IMR-90 (cell line): ENCODE results near the gene AKIRIN2. TPM values are rescaled to one million over a fixed set of nuclear protein-coding genes. Genes with fewer than 3 reads are reported as not detected.

Experiments
- ATAC-seq: fragments of 200-7000 bp; cut with Tn5 transposase; 2 replicates; pipeline ENCODE4 v1.9.1; 2020; ENCODE audit warnings: low read depth, mild to moderate bottlenecking, moderate library complexity
- BruUV-seq: library from RNA; stranded (reverse); fragments of 400-500 nt; replicated peaks from 2 replicates; lab custom pipeline; 2021; lab: Mats Ljungman, UMichigan
- CTCF ChIA-PET: fragments of 300-600 bp; formaldehyde crosslinking; extraction: SDS; loops from one replicate; lab custom pipeline; 2021; ENCODE audit warnings: antibody characterized with exemption; lab: Yijun Ruan, JAX
- POLR2A ChIA-PET: fragments of 300-600 bp; sonication (Branson Sonifier 250); formaldehyde crosslinking; loops from one replicate; lab custom pipeline; 2022; ENCODE audit warnings: antibody characterized with exemption; ENCODE audit not compliant: unreplicated experiment; lab: Charles Lee
- DNase-seq: peaks from one replicate; pipeline ENCODE4 v3.0.0; 2013
- H2AFZ ChIP-seq: replicated peaks from 2 replicates; pipeline ENCODE3; 2013; ENCODE audit warnings: low read length, mild to moderate bottlenecking; ENCODE audit not compliant: poor library complexity
- H2AK5ac ChIP-seq: 2 replicates; pipeline ENCODE4 v1.6.1; 2013; ENCODE audit warnings: low read depth, low read length, inconsistent platforms
- H2AK9ac ChIP-seq: replicated peaks from 2 replicates; pipeline ENCODE3; 2013; ENCODE audit warnings: mild to moderate bottlenecking, low read depth, low read length, moderate library complexity; ENCODE audit not compliant: poor library complexity
- H2BK120ac ChIP-seq: 2 replicates; pipeline ENCODE4 v1.6.1; 2013; ENCODE audit warnings: low read depth, low read length, inconsistent platforms
- H2BK15ac ChIP-seq: 3 replicates; pipeline ENCODE4 v1.6.1; 2013; ENCODE audit warnings: low read depth, low read length, inconsistent platforms
- H2BK20ac ChIP-seq: 2 replicates; pipeline ENCODE4 v1.6.1; 2013; ENCODE audit warnings: low read depth, mild to moderate bottlenecking, inconsistent platforms, low read length, moderate library complexity
- H2BK5ac ChIP-seq: 2 replicates; pipeline ENCODE4 v1.6.1; 2013; ENCODE audit warnings: mild to moderate bottlenecking, low read depth, low read length, inconsistent platforms; ENCODE audit not compliant: poor library complexity, severe bottlenecking
- H3K14ac ChIP-seq: replicated peaks from 2 replicates; pipeline ENCODE4 v1.6.1; 2013; ENCODE audit warnings: low read depth, low read length, inconsistent platforms
- H3K18ac ChIP-seq: 2 replicates; pipeline ENCODE4 v1.6.1; 2013; ENCODE audit warnings: low read depth, low read length, control low read depth
- H3K23ac ChIP-seq: 2 replicates; pipeline ENCODE4 v1.6.1; 2013; ENCODE audit warnings: low read depth, low read length, inconsistent platforms
- H3K27ac ChIP-seq: 2 replicates; pipeline ENCODE4 v1.5.1; 2013; ENCODE audit warnings: mild to moderate bottlenecking, control low read depth, low read length; ENCODE audit not compliant: insufficient read depth
- H3K27me3 ChIP-seq: 2 replicates; pipeline ENCODE4 v1.6.1; 2013; ENCODE audit warnings: low read length; ENCODE audit not compliant: control insufficient read depth, insufficient read depth
- H3K36me3 ChIP-seq: 2 replicates; pipeline ENCODE4 v1.6.1; 2013; ENCODE audit warnings: low read length, mixed read lengths; ENCODE audit not compliant: control insufficient read depth, insufficient read depth
- H3K4ac ChIP-seq: 2 replicates; pipeline ENCODE4 v1.6.1; 2013; ENCODE audit warnings: low read depth, low read length, inconsistent platforms
- H3K4me1 ChIP-seq: 2 replicates; pipeline ENCODE4 v1.6.1; 2013; ENCODE audit warnings: low read length, mixed read lengths; ENCODE audit not compliant: control insufficient read depth, insufficient read depth
- H3K4me2 ChIP-seq: 2 replicates; pipeline ENCODE4 v1.6.1; 2013; ENCODE audit warnings: low read depth, mild to moderate bottlenecking, control low read depth, low read length, moderate library complexity
- H3K4me3 ChIP-seq: 2 replicates; pipeline ENCODE4 v1.5.1; 2013; ENCODE audit warnings: low read depth, mild to moderate bottlenecking, control low read depth, low read length, moderate library complexity; ENCODE audit not compliant: insufficient read depth
- H3K56ac ChIP-seq: 2 replicates; pipeline ENCODE4 v1.6.1; 2013; ENCODE audit warnings: low read length, inconsistent platforms; ENCODE audit not compliant: insufficient read depth; ENCODE audit errors: extremely low read depth
- H3K79me1 ChIP-seq, 2 experiments: 2 replicates each; pipeline ENCODE4 v1.6.1; 2013; ENCODE audit warnings: low read length in 2 of 2, inconsistent platforms in 1 of 2, low read depth in 1 of 2
- H3K9ac ChIP-seq: 2 replicates; pipeline ENCODE4 v1.6.1; 2013; ENCODE audit warnings: low read depth, low read length, control low read depth
- H3K9me1 ChIP-seq: 2 replicates; pipeline ENCODE4 v1.6.1; 2013; ENCODE audit warnings: low read length, inconsistent platforms; ENCODE audit not compliant: insufficient read depth
- H3K9me3 ChIP-seq: 2 replicates; pipeline ENCODE4 v1.6.1; 2013; ENCODE audit warnings: low read length; ENCODE audit not compliant: control insufficient read depth, insufficient read depth
- H4K20me1 ChIP-seq: 2 replicates; pipeline ENCODE4 v1.6.1; 2013; ENCODE audit warnings: low read length, inconsistent platforms; ENCODE audit not compliant: insufficient read depth
- H4K5ac ChIP-seq: 2 replicates; pipeline ENCODE4 v1.6.1; 2013; ENCODE audit warnings: mild to moderate bottlenecking, low read depth, low read length, control low read depth
- H4K8ac ChIP-seq, 2 experiments: 2 replicates each; pipeline ENCODE4 v1.6.1; 2013; ENCODE audit warnings: low read depth in 2 of 2, low read length in 2 of 2, control low read depth in 1 of 2, inconsistent platforms in 1 of 2
- H4K91ac ChIP-seq: 2 replicates; pipeline ENCODE4 v1.6.1; 2013; ENCODE audit warnings: low read depth, low read length, inconsistent platforms; ENCODE audit not compliant: insufficient read depth
- BHLHE40 ChIP-seq: fragments of 150-350 bp; IDR thresholded peaks from 2 replicates; pipeline ENCODE4 v1.6.1; 2016; ENCODE audit warnings: mild to moderate bottlenecking, low read depth, low read length
- CEBPB ChIP-seq: IDR thresholded peaks from 2 replicates; pipeline ENCODE4 v1.6.1; 2012; ENCODE audit warnings: low read depth, low read length, improper control_type of control experiment
- CHD1 ChIP-seq: IDR thresholded peaks from 2 replicates; pipeline ENCODE4 v1.6.1; 2012; ENCODE audit warnings: low read depth, low read length, improper control_type of control experiment
- CTCF ChIP-seq: conservative IDR thresholded peaks from 2 replicates; pipeline ENCODE4 v1.5.1; 2012; ENCODE audit warnings: mild to moderate bottlenecking, low read depth, low read length, improper control_type of control experiment
- ELK1 ChIP-seq: fragments of 150-350 bp; IDR thresholded peaks from 2 replicates; pipeline ENCODE4 v1.6.1; 2016; ENCODE audit warnings: low read depth, mild to moderate bottlenecking, low read length, moderate library complexity, borderline replicate concordance
- FOS ChIP-seq: fragments of 150-350 bp; IDR thresholded peaks from 2 replicates; pipeline ENCODE4 v1.6.1; 2016; ENCODE audit warnings: low read depth, low read length
- MAFK ChIP-seq: IDR thresholded peaks from 2 replicates; pipeline ENCODE4 v1.6.1; 2012; ENCODE audit warnings: low read depth, low read length, improper control_type of control experiment
- MAZ ChIP-seq: IDR thresholded peaks from 2 replicates; pipeline ENCODE4 v1.6.1; 2012; ENCODE audit warnings: low read depth, mild to moderate bottlenecking, low read length, improper control_type of control experiment, moderate library complexity, borderline replicate concordance
- MXI1 ChIP-seq: IDR thresholded peaks from 2 replicates; pipeline ENCODE4 v1.6.1; 2012; ENCODE audit warnings: low read depth, mild to moderate bottlenecking, low read length, moderate library complexity, borderline replicate concordance
- NFE2L2 ChIP-seq: fragments of 150-350 bp; IDR thresholded peaks from 2 replicates; pipeline ENCODE4 v1.6.1; 2016; ENCODE audit warnings: low read depth, mild to moderate bottlenecking, low read length
- POLR2A ChIP-seq: IDR thresholded peaks from 2 replicates; pipeline ENCODE4 v1.6.1; 2012; ENCODE audit warnings: mild to moderate bottlenecking, low read depth, low read length
- RAD21 ChIP-seq: IDR thresholded peaks from 2 replicates; pipeline ENCODE4 v1.6.1; 2012; ENCODE audit warnings: low read length, improper control_type of control experiment
- RCOR1 ChIP-seq: IDR thresholded peaks from 2 replicates; pipeline ENCODE4 v1.6.1; 2012; ENCODE audit warnings: mild to moderate bottlenecking, low read length, improper control_type of control experiment; ENCODE audit not compliant: insufficient replicate concordance
- RFX5 ChIP-seq: IDR thresholded peaks from 2 replicates; pipeline ENCODE4 v1.8.0; 2012; ENCODE audit warnings: low read depth, mild to moderate bottlenecking, low read length, moderate library complexity
- SMC3 ChIP-seq: fragments of 150-350 bp; IDR thresholded peaks from 2 replicates; pipeline ENCODE4 v1.6.1; 2016; ENCODE audit warnings: low read depth, mild to moderate bottlenecking, antibody characterized with exemption, low read length, moderate library complexity
- USF2 ChIP-seq: fragments of 150-350 bp; IDR thresholded peaks from 2 replicates; pipeline ENCODE4 v1.6.1; 2017; ENCODE audit warnings: mild to moderate bottlenecking, antibody characterized with exemption, low read length, low read depth
- WGBS, 2 experiments: methylation state at CpG; one replicate each; pipeline versions ENCODE4 v1.1.5 to v1.1.7; 2013; ENCODE audit warnings: missing lambda C conversion rate in 2 of 2; ENCODE audit not compliant: insufficient read length in 1 of 2; ENCODE audit errors: extremely low coverage in 2 of 2; 5-methylcytosine and 5-hydroxymethylcytosine counted together
- dilution Hi-C: fragments of 300-500 bp; cut with HindIII; formaldehyde crosslinking; loops from one replicate; pipeline ENCODE4 v1.14.3; 2018; ENCODE audit warnings: low sequenced_read_pairs; ENCODE audit not compliant: unreplicated experiment
- in situ Hi-C: fragments of 300-500 bp; cut with MboI; formaldehyde crosslinking; loops from 3 replicates; pipeline ENCODE4 v1.14.3; 2019; ENCODE audit warnings: low sequenced_read_pairs, inconsistent platforms, mixed read lengths
- intact Hi-C: fragments of 100-400 bp; cut with micrococcal nuclease; formaldehyde crosslinking; loops from 2 replicates; pipeline ENCODE4 v1.10.0; 2022
- polyA plus RNA-seq, 3 experiments: library from polyadenylated mRNA; depleted of rRNA; stranded (reverse); fragments of >200 nt; gene quantifications; 2 replicates each; pipeline ENCODE4 v1.2.3, GENCODE V29; 2012; ENCODE audit warnings: low replicate concordance in 1 of 3
- total RNA-seq: library from RNA; depleted of rRNA; stranded (reverse); fragments of >200 nt; gene quantifications from 2 replicates; pipeline ENCODE4 v1.2.3, GENCODE V29; 2012

AKIRIN2 gene
- total and polyA plus RNA-seq, 2 of the 4 experiments (the other 2 are of a cell fraction) = 7.9 to 26.6 TPM

GRCh38 chr6:87690441-87690840 lies 11.6 kb downstream of the AKIRIN2 start:
- intact Hi-C loops = loop anchor here (10.0 kb wide), 1 partner anchor 234 kb away; no protein-coding TSS in a partner anchor
- BruUV-seq = no TSS peak
- CTCF ChIA-PET = interaction anchor here (0.7 kb wide), 1 partner anchor 15 kb away, joined by 3 read pairs; no protein-coding TSS in a partner anchor

More at GRCh38 chr6:87690441-87690840, 11.6 kb downstream of the AKIRIN2 start:
- Histone ChIP-seq H2BK20ac (no peak overlapping the region), H3K27ac (no peak overlapping the region), H3K4me3 (no peak overlapping the region), H3K9ac (no peak overlapping the region), H3K23ac (no peak overlapping the region), H2BK15ac (no peak overlapping the region), H3K27me3 (no peaks in the 10 kb centered on the region), H4K91ac (no peak overlapping the region), H2AK5ac (no peak overlapping the region), H3K79me1 (peaks cover 0 to 40% of the 10 kb centered on the region in 2 experiments; a peak in 2 of 4 replicates), H3K18ac (no peak overlapping the region), H2BK120ac (no peak overlapping the region), H2AK9ac (no peak overlapping the region), H3K4me2 (0 out of 2 replicates have a peak overlapping the region, but pooled peaks have one; percentile 23), H3K9me3 (no peaks in the 10 kb centered on the region), H3K4me1 (peaks cover 21% of the 10 kb centered on the region), H3K4ac (no peak overlapping the region), H4K20me1 (peaks cover 95% of the 10 kb centered on the region), H2AFZ (no peak overlapping the region), H4K5ac (no peak overlapping the region), H3K9me1 (peaks cover 8% of the 10 kb centered on the region; the same call in 1 of the 2 replicates), H3K56ac (no peak overlapping the region), H3K36me3 (no peaks in the 10 kb centered on the region; the same call in none of the 2 replicates), H3K14ac (no peak overlapping the region), H4K8ac (no peak overlapping the region), H2BK5ac (no peak overlapping the region)
- POLR2A ChIA-PET = no interaction called here
- no CpG with 5 or more reads among the region's 3 CpGs for WGBS, 2 experiments
- TF ChIP-seq CEBPB (no peak), ELK1 (no peak), RCOR1 (no peak), USF2 (no peak), RFX5 (no peak), FOS (no peak), MAFK (no peak), CTCF (no peak), NFE2L2 (no peak), POLR2A (no peak), MXI1 (no peak), SMC3 (no peak), CHD1 (no peak), BHLHE40 (no peak), RAD21 (no peak), MAZ (no peak)
- in situ Hi-C loops (no loop called here), dilution Hi-C loops (no loop called here)
- no peak for ATAC-seq
- DNase-seq = no peak
